Epithelial cell of umbilical artery (primary cell): ENCODE data around the gene ADGB. TPM values are rescaled to one million over a fixed set of nuclear protein-coding genes. Genes with fewer than 3 reads are reported as not detected.

Experiments used
- total RNA-seq: library from RNA; depleted of rRNA; stranded (reverse); fragments of >200 nt; gene quantifications from 2 replicates; pipeline ENCODE4 v1.2.3, GENCODE V29; 2014

Gene ADGB
- not detected in 2 replicates for total RNA-seq

DNA sequence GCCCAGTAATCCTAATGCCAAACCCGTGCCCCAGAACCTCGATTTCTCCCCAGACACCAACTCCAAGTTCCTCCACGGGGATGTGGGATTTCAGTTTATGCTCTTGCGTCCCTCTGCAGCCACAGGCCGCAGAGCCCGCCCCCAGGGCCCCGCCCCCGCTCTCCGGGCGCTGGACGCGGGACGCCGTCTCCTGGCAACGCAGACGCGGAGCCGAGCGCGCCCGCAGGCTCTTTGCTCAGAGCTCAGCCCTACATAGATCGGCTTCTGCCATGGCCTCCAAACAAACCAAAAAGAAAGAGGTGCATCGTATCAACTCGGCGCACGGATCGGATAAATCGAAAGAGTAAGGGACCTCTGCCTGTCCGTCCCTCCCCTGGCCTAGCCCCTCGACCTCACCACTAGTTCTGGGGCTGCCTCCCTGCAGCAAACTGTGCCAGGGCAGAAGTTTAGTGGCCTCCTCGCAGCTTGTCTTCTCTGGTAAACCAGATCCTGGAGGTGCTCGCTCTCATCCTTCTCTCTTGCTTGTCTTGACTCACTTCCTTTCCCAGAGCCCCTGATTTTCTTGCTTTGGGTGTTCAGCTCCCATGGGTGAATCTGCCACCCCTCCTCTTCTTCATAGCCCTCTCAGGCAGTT, at the start of gene ADGB:
TSS of gene ADGB (plus strand) at position 201 of the 634 bp plus-strand sequence. CDS start at position 270, 69 bp downstream.

Other genes starting within 250 kb of the ADGB start
- 146 and 196 TPM in 2 replicates for gene RAB32, start 55.1 kb upstream of the ADGB start, total RNA-seq